ENCODE data around the gene GPR68.
"Not testable (repeated sequence)": the region's sequence is repeated elsewhere in the genome, so short reads cannot be mapped to it uniquely, and the experiment has no call there.

GPR68 gene

DNA sequence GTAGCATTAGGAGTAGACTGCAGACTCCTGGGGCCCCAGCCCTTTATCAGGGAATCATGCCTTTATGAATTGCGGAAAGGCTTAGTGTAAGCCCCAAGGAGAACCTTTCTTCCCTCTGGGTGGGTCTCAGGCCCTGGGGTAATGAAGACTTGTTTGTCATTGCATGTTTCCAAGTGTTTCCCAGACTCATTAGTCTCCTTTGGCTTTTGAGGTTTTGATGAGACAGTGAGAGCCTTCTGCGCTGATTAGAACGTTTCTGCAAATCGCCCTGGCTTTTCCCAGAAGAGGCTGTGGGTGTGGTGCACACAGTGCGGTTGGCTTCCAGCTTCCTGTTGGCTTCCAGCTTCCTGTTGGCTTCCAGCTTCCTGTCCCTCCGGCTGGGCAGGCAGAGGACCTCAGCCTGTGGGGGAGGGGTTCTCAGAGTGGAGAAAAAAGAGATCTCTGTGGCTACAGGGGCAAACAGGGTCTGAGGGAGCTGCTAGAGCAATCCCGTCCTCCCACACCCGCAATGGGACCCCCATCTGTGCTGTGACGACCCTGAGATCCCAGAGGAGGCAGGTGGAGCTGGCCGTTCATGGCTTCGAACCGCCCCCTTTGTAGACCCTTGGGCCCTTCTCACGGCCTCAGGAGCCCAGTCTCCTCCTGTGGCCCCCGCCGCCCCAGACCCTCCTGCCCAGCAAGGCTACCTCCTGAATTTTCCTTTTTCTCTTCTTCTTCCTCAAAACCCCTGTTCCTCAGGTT lies 42.1 kb downstream of the GPR68 start:
- H3K4me2 ChIP-seq (ENCODE audit: low read length), result no peak overlapping the region

DNA sequence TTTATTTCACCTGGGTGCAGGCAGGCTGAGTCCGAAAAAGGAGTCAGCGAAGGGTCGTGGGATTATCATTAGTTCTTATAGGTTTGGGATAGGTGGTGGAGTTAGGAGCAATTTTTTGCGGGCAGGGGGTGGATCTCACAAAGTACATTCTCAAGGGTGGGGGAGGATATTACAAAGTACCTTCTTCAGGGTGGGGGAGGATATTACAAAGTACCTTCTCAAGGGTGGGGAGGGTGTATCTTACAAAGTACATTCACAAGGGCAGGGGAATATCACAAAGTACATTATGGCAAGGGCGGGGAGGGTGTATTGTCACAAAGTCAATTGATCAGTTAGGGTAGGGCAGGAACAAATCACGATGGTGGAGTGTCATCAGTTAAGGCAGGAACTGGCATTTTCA lies 43.7 kb downstream of the GPR68 start:
- not testable (repeated sequence) for H3K4me3 ChIP-seq (ENCODE audit: low read length); H3K79me2 ChIP-seq (ENCODE audit: control insufficient read depth, low read length); H3K4me1 ChIP-seq (ENCODE audit: control insufficient read depth, low read length); H3K27me3 ChIP-seq (ENCODE audit: control insufficient read depth, low read length); H3F3A ChIP-seq (ENCODE audit: control insufficient read depth, insufficient read depth); H3K9me2 ChIP-seq (replicated peaks; ENCODE audit: control insufficient read depth, low read length); H3K4me2 ChIP-seq (ENCODE audit: low read length); H4K20me1 ChIP-seq (ENCODE audit: control insufficient read depth, insufficient read depth, low read depth, low read length); H3K27ac ChIP-seq (ENCODE audit: low read depth, low read length); H3K9me3 ChIP-seq (ENCODE audit: control insufficient read depth, insufficient read depth, low read length)
- peaks cover 18% of the 10 kb centered on the region for H3K36me3 ChIP-seq (ENCODE audit: control insufficient read depth, low read length)

More for the DNA sequence above, 42.1 kb downstream of the GPR68 start:
- Histone ChIP-seq H3K27me3 (ENCODE audit: control insufficient read depth, low read length) (no peaks in the 10 kb centered on the region), H3K4me1 (ENCODE audit: control insufficient read depth, low read length) (no peaks in the 10 kb centered on the region), H3K9me3 (ENCODE audit: control insufficient read depth, insufficient read depth, low read length) (no peaks in the 10 kb centered on the region), H4K20me1 (ENCODE audit: control insufficient read depth, insufficient read depth, low read depth, low read length) (no peaks in the 10 kb centered on the region), H3K27ac (ENCODE audit: low read depth, low read length) (no peak overlapping the region), H3K79me2 (ENCODE audit: control insufficient read depth, low read length) (no peaks in the 10 kb centered on the region), H3K36me3 (ENCODE audit: control insufficient read depth, low read length) (peaks cover 17% of the 10 kb centered on the region), H3F3A (ENCODE audit: control insufficient read depth, insufficient read depth) (no peaks in the 10 kb centered on the region), H3K4me3 (ENCODE audit: low read length) (no peak overlapping the region), H3K9me2 (replicated peaks; ENCODE audit: control insufficient read depth, low read length) (no peaks in the 10 kb centered on the region)
- no peak for TF ChIP-seq EZH2phosphoT487 (IDR thresholded peaks at IDR 0.05; ENCODE audit: borderline replicate concordance, low read length)
- TF ChIP-seq CTCF (IDR thresholded peaks at IDR 0.05; ENCODE audit: low read depth, low read length, poor library complexity, severe bottlenecking), result no peak

DNA sequence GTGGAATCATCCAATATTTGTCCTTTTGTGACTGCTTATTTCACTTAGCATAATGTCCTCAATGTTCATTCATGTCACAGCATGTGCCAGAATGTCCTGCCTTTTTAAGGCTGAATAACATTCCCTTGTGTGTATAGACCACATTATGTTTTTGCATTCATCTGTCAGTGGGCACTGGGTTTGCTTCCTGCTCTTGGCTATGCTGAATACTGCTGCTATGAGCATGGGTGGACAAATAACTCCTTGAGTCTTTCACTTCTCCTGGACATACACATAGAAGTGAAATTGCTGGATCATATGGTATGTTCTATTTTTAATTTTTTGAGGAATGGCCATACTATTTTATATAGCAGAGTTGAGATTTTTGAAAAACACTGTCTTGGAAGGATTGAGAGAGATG lies 46.9 kb downstream of the GPR68 start:
- TF ChIP-seq EZH2phosphoT487 (IDR thresholded peaks at IDR 0.05; ENCODE audit: borderline replicate concordance, low read length) (no peak), CTCF (IDR thresholded peaks at IDR 0.05; ENCODE audit: low read depth, low read length, poor library complexity, severe bottlenecking) (no peak)
- H3K4me2 ChIP-seq (ENCODE audit: low read length), result no peak overlapping the region
- H3K9me3 ChIP-seq (ENCODE audit: control insufficient read depth, insufficient read depth, low read length), result no peaks in the 10 kb centered on the region
- no peaks in the 10 kb centered on the region for H4K20me1 ChIP-seq (ENCODE audit: control insufficient read depth, insufficient read depth, low read depth, low read length)
- peaks cover 15% of the 10 kb centered on the region for H3K36me3 ChIP-seq (ENCODE audit: control insufficient read depth, low read length)
- no peaks in the 10 kb centered on the region for H3K9me2 ChIP-seq (replicated peaks; ENCODE audit: control insufficient read depth, low read length)
- H3K27me3 ChIP-seq (ENCODE audit: control insufficient read depth, low read length), result no peaks in the 10 kb centered on the region
- no peaks in the 10 kb centered on the region for H3K79me2 ChIP-seq (ENCODE audit: control insufficient read depth, low read length)
- no peak overlapping the region for H3K4me3 ChIP-seq (ENCODE audit: low read length)
- no peaks in the 10 kb centered on the region for H3K4me1 ChIP-seq (ENCODE audit: control insufficient read depth, low read length)
- no peaks in the 10 kb centered on the region for H3F3A ChIP-seq (ENCODE audit: control insufficient read depth, insufficient read depth)
- H3K27ac ChIP-seq (ENCODE audit: low read depth, low read length), result no peak overlapping the region

DNA sequence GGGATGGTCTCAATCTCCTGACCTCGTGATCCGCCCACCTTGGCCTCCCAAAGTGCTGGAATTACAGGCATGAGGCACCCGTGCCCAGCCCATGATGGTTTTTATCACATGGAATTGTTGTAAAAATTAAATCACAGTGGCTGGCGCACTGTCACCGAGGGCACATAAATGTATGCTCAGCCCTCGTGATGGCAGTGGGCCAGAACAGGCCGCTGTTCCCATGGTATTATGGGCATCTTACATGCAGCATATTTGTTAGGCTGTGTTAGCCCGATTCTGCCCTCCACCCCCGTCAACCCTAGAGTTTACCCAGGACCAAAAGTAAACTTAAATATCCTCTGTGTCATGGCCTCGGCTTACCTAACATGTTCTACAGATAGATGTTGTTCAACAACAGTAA lies 48.6 kb downstream of the GPR68 start:
- Histone ChIP-seq H3K27ac (ENCODE audit: low read depth, low read length) (no peak overlapping the region), H3K4me1 (ENCODE audit: control insufficient read depth, low read length) (no peaks in the 10 kb centered on the region), H3K9me2 (replicated peaks; ENCODE audit: control insufficient read depth, low read length) (no peaks in the 10 kb centered on the region), H3K36me3 (ENCODE audit: control insufficient read depth, low read length) (peaks cover 13% of the 10 kb centered on the region), H4K20me1 (ENCODE audit: control insufficient read depth, insufficient read depth, low read depth, low read length) (no peaks in the 10 kb centered on the region), H3K9me3 (ENCODE audit: control insufficient read depth, insufficient read depth, low read length) (no peaks in the 10 kb centered on the region), H3F3A (ENCODE audit: control insufficient read depth, insufficient read depth) (no peaks in the 10 kb centered on the region), H3K27me3 (ENCODE audit: control insufficient read depth, low read length) (no peaks in the 10 kb centered on the region), H3K79me2 (ENCODE audit: control insufficient read depth, low read length) (no peaks in the 10 kb centered on the region), H3K4me2 (ENCODE audit: low read length) (no peak overlapping the region), H3K4me3 (ENCODE audit: low read length) (no peak overlapping the region)
- TF ChIP-seq CTCF (IDR thresholded peaks at IDR 0.05; ENCODE audit: low read depth, low read length, poor library complexity, severe bottlenecking) (no peak), EZH2phosphoT487 (IDR thresholded peaks at IDR 0.05; ENCODE audit: borderline replicate concordance, low read length) (no peak)
